Measurements from ENCODE around the gene SLX4IP. TPM values are rescaled to one million over a fixed set of nuclear protein-coding genes. Genes with fewer than 3 reads are reported as not detected.

Gene SLX4IP
- total and polyA plus RNA-seq, 2 donors (not counting 1 experiment from before 2014, with no cell fraction given), result 2.0 to 8.1 TPM

GRCh38 chr20:10595985-10596384 lies 160.9 kb downstream of the SLX4IP start:
- Histone ChIP-seq H4K20me1 (ENCODE audit: control insufficient read depth, insufficient read depth, low read length, poor library complexity, severe bottlenecking) (no peaks in the 10 kb centered on the region), H3K27ac (ENCODE audit: low read length in 2 of 2) (no peak overlapping the region), H2AFZ (ENCODE audit: insufficient read depth, low read depth, low read length, poor library complexity, severe bottlenecking) (no peak overlapping the region), H3K4me1 (ENCODE audit: control insufficient read depth in 2 of 2, insufficient read depth in 2 of 2, low read length in 2 of 2) (no peaks in the 10 kb centered on the region), H3K9ac (ENCODE audit: low read length) (no peak overlapping the region), H3K36me3 (replicated peaks in 1 of 2; ENCODE audit: control extremely low read depth in 1 of 2, control insufficient read depth in 1 of 2, extremely low read depth in 1 of 2, insufficient read depth in 2 of 2, low read length in 1 of 2) (peaks cover 0 to 12% of the 10 kb centered on the region in 2 experiments), H3K4me3 (ENCODE audit: control extremely low read depth in 1 of 5, extremely low read depth in 1 of 5, insufficient read depth in 1 of 5, low read depth in 2 of 5, low read length in 4 of 5) (no peak overlapping the region), H3K9me3 (ENCODE audit: control extremely low read depth in 1 of 3, control insufficient read depth in 2 of 3, insufficient read depth in 1 of 3, low read length in 2 of 3) (no peaks in the 10 kb centered on the region), H3K4me2 (replicated peaks; ENCODE audit: low read depth, low read length, poor library complexity, severe bottlenecking) (no peak overlapping the region), H3K27me3 (replicated peaks in 1 of 4; ENCODE audit: control extremely low read depth in 1 of 4, control insufficient read depth in 3 of 4, insufficient read depth in 4 of 4, low read length in 3 of 4) (no peaks in the 10 kb centered on the region), H3K79me2 (ENCODE audit: control insufficient read depth, insufficient read depth, low read length) (no peaks in the 10 kb centered on the region)
- no peaks in the 10 kb centered on the region for H3K9me3 Mint-ChIP-seq (ENCODE audit: insufficient read depth)
- no peak overlapping the region for H3K4me3 Mint-ChIP-seq
- H3K27me3 Mint-ChIP-seq, result no peaks in the 10 kb centered on the region
- WGBS (ENCODE audit: insufficient coverage), result 80% methylated on average over 3 of the region's 3 CpGs
- TF ChIP-seq EZH2 (IDR thresholded peaks at IDR 0.05; ENCODE audit: borderline replicate concordance, insufficient read depth, low read depth, low read length, poor library complexity, severe bottlenecking), result no peak
- no peak for TF ChIP-seq CTCF (IDR thresholded peaks at IDR 0.05)
- no peak overlapping the region for H3K27ac Mint-ChIP-seq
- no peaks in the 10 kb centered on the region for H3K4me1 Mint-ChIP-seq
- DNase-seq (no peak), ATAC-seq (ENCODE audit: low read depth) (no peak)
- ChIA-PET CTCF (interaction anchor here (0.7 kb wide), 1 partner anchor 77 kb away, joined by 3 read pairs; no protein-coding TSS in a partner anchor), POLR2A (no interaction called here)
- intact Hi-C loops (cut with micrococcal nuclease), result no loop called here

- intact Hi-C loops (cut with micrococcal nuclease), result no loop called here
- Mint-ChIP-seq H3K27ac (no peak overlapping the region), H3K9me3 (ENCODE audit: insufficient read depth) (no peaks in the 10 kb centered on the region), H3K4me1 (no peaks in the 10 kb centered on the region), H3K4me3 (no peak overlapping the region), H3K27me3 (no peaks in the 10 kb centered on the region)
- Histone ChIP-seq H3K4me2 (replicated peaks; ENCODE audit: low read depth, low read length, poor library complexity, severe bottlenecking) (no peak overlapping the region), H3K9me3 (ENCODE audit: control extremely low read depth in 1 of 3, control insufficient read depth in 2 of 3, insufficient read depth in 1 of 3, low read length in 2 of 3) (no peaks in the 10 kb centered on the region), H4K20me1 (ENCODE audit: control insufficient read depth, insufficient read depth, low read length, poor library complexity, severe bottlenecking) (no peaks in the 10 kb centered on the region), H3K27ac (ENCODE audit: low read length in 2 of 2) (no peak overlapping the region), H3K4me3 (ENCODE audit: control extremely low read depth in 1 of 5, extremely low read depth in 1 of 5, insufficient read depth in 1 of 5, low read depth in 2 of 5, low read length in 4 of 5) (no peak overlapping the region), H2AFZ (ENCODE audit: insufficient read depth, low read depth, low read length, poor library complexity, severe bottlenecking) (no peak overlapping the region), H3K79me2 (ENCODE audit: control insufficient read depth, insufficient read depth, low read length) (no peaks in the 10 kb centered on the region), H3K4me1 (ENCODE audit: control insufficient read depth in 2 of 2, insufficient read depth in 2 of 2, low read length in 2 of 2) (no peaks in the 10 kb centered on the region), H3K9ac (ENCODE audit: low read length) (no peak overlapping the region), H3K36me3 (replicated peaks in 1 of 2; ENCODE audit: control extremely low read depth in 1 of 2, control insufficient read depth in 1 of 2, extremely low read depth in 1 of 2, insufficient read depth in 2 of 2, low read length in 1 of 2) (peaks cover 0 to 18% of the 10 kb centered on the region in 2 experiments), H3K27me3 (replicated peaks in 1 of 4; ENCODE audit: control extremely low read depth in 1 of 4, control insufficient read depth in 3 of 4, insufficient read depth in 4 of 4, low read length in 3 of 4) (no peaks in the 10 kb centered on the region)
- no CpG with 5 or more reads among the region's 4 CpGs for WGBS (ENCODE audit: insufficient coverage)
- ATAC-seq (ENCODE audit: low read depth) (no peak), DNase-seq (no peak)
- CTCF ChIA-PET, result no interaction called here
- POLR2A ChIA-PET, result no interaction called here
- TF ChIP-seq CTCF (IDR thresholded peaks at IDR 0.05) (no peak), EZH2 (IDR thresholded peaks at IDR 0.05; ENCODE audit: borderline replicate concordance, insufficient read depth, low read depth, low read length, poor library complexity, severe bottlenecking) (no peak)
These were observed 161.6 kb downstream of the SLX4IP start for GRCh38 chr20:10596710-10597121.

Measured in B cell (primary cell).